Stimulated activated CD4-positive, alpha-beta T cell treated with anti-CD3 and anti-CD28 coated beads, TNF-alpha, amount 100 ng/mL, for 48 hours (primary cell): ENCODE measurements around the gene FOXS1.
"Not testable (repeated sequence)": the region's sequence is repeated elsewhere in the genome, so short reads cannot be mapped to it uniquely, and the experiment has no call there.

ENCODE experiments used
- DNase-seq, 3 donors: peaks; one replicate each; pipeline ENCODE4 v3.0.0-alpha.2; 2020; ENCODE audit warnings: low read depth in 3 of 3

FOXS1 gene

DNA sequence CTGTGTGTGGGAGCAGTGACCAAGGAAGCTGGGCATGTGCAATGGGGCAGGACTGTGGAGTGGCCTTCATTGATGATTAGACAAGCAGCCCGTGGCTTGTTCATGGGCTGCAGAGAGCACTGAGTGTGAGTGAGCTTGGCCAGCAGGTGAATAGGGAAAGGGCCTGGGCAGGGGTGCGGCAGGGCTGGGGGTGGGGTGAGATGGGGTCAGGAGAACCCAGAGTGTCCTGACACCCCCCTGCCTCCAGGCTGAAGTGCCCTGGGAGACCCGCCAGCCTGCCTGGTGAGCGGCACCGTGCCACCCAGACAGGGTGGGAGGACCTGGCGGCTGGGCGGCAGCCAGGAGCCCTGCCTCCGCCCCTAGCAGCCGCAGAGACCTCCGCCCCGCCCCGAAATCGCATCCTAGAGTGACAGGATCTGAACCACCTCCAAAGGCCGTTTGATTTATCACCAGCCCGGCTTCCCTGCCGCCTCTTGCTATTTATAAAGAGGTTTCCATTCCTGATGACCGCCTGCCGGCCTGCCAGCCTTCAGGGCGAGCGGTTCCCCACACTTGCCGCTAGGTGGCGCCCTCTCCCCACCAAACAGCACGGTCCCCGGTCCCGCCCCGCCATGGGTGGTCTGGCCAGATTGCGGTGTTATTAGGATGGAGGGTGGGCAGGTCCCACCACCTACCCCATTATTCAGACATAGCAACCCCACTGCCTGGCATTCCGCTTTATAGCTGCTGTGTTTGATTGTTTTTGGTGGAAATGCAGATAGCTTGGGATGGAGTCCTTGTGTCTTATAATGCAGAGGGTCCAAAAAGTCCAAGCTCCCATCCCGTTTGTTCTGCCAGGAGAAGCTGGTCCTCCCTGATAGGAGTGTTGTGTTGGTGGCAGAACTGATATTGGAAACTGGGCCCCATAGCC is 22.7 kb downstream of the FOXS1 start:
- peak; percentile 48 to 65 (median 55) for DNase-seq

DNA sequence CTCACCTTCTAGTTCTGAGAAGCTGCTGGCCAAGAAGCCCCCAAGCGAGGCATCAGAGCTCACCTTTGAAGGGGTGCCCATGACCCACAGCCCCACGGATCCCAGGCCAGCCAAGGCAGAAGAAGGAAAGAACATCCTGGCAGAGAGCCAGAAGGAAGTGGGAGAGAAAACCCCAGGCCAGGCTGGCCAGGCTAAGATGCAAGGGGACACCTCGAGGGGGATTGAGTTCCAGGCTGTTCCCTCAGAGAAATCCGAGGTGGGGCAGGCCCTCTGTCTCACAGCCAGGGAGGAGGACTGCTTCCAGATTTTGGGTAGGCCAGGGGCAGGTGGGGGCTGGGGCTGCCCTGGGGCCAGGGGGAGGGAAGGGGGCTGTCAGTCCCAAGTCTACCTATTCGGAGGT is 24.0 kb downstream of the FOXS1 start:
- DNase-seq: no peak

DNA sequence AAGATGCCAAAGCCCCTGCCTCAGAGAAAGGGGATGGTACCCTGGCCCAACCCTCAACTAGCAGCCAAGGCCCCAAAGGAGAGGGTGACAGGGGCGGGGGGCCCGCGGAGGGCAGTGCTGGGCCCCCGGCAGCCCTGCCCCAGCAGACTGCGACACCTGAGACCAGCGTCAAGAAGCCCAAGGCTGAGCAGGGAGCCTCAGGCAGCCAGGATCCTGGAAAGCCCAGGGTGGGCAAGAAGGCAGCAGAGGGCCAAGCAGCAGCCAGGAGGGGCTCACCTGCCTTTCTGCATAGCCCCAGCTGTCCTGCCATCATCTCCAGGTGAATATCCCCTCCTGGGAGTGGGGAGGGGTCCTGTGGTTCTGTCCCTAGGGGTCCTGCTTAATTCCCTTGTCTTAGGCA is 25.2 kb downstream of the FOXS1 start:
- no peak for DNase-seq

DNA sequence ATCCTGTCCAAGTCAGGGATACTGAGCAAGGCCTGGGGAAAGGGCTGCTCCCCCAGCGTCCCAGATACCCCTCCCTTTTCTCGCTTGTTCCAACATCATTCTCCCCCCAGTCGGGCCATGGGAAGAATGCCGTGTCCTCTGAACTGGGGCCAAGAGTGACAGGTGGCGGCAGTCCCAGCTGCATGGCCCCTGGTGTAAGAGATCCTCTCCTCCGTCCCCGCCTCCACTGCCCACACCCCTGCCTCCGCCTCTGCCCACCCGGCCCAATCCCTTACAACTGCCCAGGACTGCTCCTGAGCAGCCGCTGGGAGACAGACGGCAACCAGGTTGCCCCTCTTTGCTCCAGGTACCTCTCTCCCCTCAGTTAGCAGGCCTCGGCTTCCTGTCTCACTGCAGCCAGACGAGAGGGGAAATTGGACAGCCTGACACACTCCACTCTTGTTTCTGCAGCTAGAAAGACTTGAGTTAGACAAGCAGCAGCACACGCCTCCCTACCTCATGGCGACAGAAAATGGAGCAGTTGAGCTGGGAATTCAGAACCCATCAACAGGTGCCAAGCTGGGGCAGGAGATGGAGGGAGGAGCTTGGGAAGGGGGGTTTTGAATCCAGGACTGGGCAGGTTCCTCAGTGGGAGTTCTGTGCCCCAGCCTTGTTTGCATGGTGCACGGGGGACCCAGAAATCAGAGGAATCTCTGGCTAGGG is 26.2 kb downstream of the FOXS1 start, which contains the start of gene MYLK2:
MYLK2 (plus strand) TSS at position 274 of the 702 bp plus-strand sequence; CDS start at position 499, 225 bp downstream.
- no peak for DNase-seq

DNA sequence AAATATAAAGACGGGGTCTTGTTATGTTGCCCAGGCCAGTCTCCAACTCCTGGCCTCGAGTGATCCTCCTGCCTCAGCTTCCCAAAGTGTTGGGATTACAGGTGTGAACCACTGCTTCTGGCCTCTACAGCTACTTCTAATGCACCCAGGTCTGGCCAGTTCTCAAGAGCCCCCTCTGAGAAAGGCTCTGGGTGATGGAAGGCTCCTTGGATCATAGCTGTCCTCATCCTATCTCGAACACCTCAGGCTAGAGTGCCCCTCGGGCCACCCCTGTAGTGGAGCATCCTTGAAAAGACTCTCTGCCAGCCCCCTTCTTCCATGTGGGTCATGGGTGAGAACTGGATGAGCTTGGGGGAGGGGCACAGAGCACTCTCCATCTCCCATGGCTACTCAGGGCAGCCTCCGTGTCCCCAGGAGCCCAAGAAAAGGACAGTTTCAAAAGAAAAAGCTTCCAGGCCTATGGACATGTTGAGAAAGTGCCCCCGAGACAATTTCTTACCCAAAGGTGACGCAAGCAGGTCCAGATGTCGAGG is 27.0 kb downstream of the FOXS1 start:
- no peak for DNase-seq

DNA sequence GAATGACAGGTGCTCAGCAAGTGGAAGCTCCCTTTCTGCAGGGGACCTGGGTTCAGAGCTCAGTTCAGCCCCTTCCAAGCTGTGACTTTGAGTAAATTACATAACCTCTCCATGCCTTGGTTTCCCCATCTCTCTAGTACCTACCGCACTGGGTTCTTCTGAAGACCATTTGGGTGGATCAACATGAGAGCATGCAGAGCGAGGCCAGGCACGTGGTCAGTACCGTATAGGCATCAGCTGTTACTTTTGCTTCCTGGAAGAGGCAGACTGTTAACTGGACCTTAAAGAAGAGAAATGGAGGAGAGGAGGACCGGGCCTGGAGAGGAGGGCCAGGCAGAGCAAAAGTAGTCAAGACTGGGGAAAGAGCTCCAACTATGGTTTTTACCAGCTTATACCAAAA is 27.9 kb downstream of the FOXS1 start:
- DNase-seq: no peak

DNA sequence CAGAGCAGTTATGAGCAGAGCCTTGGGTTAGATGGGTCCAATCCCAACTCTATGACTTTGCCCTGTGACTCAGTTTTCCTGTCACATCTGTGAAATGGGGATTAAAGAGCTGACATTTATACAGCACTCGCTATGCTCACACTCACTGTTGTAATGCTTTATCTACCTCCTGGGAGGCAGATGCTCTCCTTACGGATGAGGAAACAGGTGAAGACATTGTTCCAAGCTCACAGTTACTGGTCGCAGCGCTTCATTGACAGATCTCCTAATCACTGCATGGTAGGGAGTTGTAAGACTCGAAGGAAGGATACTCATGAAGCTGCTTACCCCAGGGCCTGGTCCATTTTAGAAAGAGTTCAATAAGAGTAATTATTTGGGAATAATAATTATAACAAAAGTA is 29.2 kb downstream of the FOXS1 start:
- DNase-seq: no peak

DNA sequence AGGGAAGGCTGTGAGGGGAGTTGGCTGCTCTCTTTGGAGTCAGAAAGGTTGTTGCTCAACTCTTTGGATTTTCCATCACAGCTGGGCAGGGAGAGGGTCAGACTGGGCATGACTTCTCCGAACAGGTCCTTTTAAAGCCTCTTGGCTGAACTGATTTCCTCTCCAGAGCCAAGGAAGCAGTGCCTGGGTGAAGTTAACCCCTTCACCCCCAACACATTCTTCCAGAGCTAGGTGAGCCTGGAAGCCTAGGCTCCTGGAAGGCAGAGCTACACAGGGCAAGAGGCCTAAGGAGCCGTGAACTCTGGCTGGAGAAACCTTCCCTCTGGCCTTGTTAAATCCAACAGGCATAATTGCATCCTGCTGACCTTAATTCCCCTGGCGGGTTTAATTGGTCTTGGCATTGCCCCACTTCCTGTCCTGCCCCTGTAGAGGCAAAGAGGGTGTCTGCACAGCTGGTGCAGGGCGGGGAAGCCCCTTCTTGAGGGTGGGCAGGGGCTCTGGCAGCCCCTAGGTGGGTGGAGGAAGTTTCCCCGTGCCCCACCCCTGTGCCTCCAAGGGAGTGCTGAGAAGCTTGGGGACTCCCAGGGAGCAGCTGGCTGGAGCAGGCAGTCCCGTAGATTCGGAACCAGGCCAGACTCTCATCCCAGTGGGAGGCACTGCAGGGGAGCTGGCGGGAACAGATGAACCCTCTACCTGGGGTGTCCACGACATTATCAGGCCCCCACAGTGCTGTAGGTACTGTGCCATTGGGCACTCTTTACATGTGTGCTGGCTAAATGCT is 29.8 kb downstream of the FOXS1 start:
- no peak for DNase-seq

DNA sequence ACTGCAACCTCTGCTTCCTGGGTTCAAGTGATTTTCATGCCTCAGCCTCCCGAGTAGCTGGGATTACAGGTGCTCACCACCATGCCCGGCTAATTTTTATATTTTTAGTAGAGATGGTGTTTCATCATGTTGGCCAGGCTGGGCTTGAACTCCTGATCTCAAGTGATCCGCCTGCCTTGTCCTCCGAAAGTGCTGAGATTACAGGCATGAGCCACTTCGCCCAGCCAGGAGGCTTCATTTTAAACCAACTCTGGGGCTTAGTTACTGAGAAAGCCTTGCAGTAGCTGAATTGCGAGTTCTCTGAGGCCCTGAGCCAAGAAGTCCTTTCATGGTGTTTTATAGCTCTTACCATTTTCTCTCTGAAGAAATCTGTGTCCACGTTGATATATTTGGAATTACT is 31.3 kb downstream of the FOXS1 start:
- DNase-seq: not testable (repeated sequence)

DNA sequence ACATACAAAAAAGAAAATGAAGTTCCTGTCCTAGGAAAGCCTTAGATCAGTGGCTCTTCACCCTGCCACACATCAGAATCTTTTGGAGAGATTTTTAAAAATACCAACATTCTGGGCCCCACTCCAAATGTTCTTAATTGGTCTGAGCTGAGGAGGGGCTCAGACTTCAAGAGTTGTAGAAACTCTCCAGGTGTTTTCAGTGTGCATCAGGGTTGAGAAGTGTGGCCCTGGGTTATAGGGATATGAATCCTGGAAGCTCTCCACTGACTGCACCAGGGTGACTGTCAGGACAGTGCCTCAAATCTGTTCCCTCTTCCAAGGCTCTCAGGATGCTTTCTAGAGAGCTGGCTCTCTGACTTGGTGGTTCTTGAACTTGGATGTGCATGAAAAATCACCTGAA is 31.8 kb downstream of the FOXS1 start:
- no peak for DNase-seq

DNA sequence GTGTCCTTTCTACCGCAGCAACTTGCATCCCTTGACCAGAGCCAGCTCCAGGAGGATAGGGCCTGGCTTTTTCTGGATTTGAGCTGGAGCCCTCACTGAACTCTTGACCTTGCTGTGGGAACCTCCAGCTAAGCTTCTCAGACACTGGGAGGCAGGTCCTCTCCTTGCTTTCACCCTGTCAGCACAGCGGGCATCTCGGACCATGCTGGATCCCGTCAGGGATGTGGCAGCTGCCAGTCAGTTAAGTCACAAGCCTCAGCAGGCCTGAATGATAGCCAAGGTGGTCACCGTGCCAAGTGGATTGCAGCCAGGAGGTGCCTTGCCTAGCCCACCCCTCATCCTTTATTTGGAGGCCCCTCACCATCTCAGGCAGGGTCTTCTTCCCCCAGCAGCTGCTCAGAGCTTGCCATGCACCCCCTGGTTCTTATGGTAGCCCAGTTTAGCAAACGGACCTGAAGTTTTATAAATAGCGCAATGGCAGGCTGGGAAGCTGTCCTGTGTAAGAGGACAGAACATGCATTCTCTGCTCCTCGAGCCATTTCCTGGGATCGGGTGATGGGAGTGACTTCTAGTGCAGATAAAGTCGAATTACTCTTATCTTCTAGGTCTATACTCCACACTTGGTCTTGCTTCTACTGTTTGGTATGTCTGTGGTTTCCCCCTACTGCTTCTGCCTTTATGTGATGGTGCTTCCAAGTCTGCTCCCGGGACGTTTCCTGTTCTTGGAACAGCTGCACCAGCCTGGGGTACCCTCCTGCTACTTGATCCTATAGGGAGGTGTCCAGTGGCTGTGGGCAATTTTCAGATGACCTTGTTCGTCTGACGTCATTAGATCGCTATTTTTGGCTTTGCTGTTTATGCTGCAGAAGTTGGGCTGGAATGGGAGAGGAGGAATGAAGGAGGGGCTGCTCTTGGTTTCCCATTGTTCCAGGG is 33.3 kb downstream of the FOXS1 start:
- no peak for DNase-seq

DNA sequence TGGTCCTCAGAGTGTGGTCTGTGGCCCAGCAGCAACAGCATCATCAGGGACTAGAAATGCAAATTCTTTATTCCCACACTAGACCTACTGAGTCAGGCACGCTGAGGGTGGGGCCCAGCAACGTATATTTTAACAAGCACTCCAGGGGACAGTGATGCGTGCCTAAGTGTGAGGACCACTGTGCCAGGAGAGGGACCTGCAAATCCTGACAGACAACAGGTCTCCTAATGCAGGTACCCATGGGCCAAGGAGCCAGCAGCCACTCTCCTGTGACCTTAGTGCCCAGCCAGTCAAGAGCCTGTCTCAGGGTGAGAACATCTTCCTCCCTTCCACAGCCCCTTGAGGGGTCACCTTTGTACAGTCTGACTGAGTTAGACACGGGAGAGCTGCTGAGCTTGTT is 34.2 kb downstream of the FOXS1 start:
- DNase-seq: no peak

DNA sequence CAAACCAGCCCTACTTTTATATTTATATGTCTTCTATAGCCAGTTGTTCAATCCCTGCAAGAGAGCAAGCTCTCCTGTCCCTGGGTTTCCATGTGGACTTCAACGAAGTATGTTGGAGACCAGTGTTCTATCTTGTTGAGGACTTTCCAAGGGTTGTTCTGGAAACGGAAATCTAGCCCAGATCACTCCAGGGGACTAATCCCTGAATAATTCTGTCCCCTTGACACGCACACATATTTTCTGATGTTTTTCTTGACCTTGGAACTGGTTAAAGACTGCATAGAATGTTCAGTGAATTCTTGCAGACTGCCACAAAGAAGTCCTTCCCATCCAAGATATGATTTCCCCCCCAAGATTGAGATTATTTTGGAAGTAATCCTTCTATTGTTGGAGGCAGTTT is 35.7 kb downstream of the FOXS1 start:
- DNase-seq: no peak

DNA sequence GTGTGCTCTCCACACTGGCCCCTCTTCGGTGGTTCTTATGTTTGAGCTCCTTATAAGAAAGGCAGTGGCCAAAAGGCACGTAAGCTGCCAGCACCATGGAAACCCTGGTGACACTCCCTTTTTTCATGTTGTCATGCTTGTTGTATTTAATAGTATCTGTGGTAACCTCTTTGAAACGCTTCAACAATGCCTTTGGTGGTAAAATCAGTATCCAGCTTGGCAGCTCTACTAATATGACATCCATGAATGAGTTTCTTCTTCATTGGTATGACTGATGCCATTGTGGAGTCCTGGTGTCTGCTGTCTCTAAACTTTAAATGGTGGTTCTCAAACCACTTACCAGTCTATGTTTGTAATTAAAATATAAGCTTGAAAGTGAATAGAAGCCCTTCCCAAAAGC is 36.9 kb downstream of the FOXS1 start:
- DNase-seq: no peak

DNA sequence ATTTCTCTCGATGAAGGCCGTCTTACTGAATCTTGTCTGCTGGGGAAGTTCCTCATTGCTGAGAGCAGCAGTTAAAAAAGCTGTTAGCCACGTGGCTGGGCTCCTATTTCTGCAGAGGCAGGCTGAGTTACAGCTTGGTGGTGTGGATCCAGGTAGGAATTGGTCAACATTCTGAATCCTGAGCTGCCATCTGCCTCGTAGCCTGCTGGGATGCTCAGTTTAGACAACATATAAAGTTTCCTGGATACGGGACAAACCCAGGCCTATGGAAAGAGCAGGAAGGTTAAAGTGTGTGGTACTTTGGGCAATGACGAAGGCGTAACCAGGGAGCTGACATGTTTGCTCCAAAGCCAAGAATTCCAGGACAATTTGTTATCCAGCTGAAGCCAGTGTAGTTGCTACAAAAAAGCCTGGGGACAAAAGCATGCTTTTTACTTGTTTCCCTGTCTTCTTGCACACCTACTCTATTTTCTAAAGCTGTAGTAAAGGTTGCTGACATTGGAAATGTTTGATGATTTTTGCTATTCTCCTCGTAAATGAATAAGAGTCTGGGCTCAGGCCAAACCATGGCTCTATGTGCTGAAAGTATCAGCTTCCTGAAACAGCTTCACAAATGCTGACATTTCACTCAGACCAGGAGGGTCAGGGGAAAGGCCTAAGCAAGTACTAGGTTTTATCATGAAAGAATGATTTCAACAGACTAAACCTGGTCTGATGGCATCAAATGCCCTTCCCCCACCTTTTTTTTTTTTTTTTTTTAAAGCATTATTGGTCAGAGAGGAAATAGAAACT is 38.6 kb downstream of the FOXS1 start:
- no peak for DNase-seq

DNA sequence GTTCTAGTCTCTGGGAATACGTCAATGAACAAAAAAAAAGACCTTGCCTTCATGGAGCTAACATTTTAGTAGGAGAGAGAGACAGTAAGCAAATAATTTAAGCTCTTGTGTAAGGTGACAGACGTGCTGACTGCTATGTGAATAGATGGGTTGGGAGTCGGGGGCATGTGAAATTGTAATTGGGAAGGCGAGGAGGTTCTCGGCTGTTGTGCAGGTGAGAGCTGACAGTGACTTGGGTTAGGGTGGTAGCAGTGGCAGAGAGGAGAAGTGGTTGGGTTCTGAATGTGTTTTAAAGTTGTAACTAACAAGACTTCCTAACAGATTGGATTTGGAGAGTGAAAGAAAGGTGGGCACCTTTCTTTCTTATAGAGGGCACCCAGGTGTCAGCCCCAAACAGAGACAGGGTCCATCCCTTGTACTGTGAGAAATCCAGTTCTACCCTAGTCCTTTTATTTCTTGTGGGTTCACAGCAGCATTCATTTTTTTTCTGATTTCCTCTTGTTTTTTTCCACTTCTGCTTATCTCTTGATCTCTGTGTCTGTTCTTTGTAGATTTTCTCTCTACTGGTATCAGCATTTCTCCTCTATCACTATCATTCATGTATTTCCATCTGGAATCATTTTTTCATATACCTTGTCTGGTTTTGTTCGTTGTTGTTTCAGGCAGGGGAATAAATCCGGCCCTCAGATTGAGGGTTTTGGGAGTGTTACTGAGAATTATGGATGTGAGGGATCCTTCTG is 41.7 kb downstream of the FOXS1 start:
- no peak for DNase-seq

DNA sequence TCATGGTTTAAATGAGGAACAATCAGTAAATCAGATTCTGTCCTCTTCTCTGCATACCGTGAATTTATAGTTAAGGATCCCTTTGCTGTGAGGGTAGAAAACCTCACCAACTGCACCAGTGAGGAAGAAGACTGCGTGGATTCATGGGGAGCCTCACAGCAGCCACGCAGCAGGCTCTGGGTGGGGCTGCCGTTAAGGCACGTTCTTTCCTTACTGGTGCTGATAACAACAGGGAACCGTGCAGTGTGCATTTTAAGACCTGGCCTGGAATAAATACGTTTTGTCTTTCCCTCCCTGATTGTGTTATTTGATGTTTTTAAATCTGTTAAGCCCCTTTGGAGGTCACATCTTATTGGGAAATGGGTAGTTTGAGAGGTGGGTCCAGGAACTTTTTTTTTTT is 43.9 kb downstream of the FOXS1 start:
- DNase-seq: no peak

DNA sequence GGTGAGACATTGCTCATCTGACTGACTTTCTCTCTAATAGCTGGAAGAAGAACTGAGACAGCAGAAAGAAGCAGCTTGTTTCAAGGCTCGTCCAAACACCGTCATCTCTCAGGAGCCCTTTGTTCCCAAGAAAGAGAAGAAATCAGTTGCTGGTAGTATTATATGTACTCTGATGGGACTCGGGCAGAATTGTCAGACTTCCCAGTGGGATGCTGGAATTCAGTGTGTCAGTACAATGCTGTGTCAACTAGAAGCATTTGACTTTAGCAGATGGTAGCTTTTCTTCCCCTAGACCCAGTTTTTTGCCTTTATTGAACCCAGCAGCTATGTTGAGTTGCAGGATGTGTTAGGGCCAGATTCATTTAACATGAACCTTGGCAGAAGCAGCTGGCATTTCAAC is 48.0 kb downstream of the FOXS1 start:
- no peak for DNase-seq
